OCI-LY7 (cell line): Measurements from ENCODE around the gene AARSD1. TPM values are rescaled to one million over a fixed set of nuclear protein-coding genes. Genes with fewer than 3 reads are reported as not detected.

Experiments used
- BruUV-seq: library from RNA; stranded (reverse); fragments of 400-500 nt; replicated peaks from 2 replicates; lab custom pipeline; 2021; lab: Mats Ljungman, UMichigan
- CTCF ChIA-PET: fragments of 300-600 bp; sonication (Branson Sonifier 250); formaldehyde crosslinking; loops from one replicate; lab custom pipeline; 2022; ENCODE audit warnings: antibody characterized with exemption; ENCODE audit not compliant: unreplicated experiment; lab: Charles Lee
- POLR2A ChIA-PET: fragments of 300-600 bp; sonication (Branson Sonifier 250); formaldehyde crosslinking; loops from one replicate; lab custom pipeline; 2022; ENCODE audit warnings: antibody characterized with exemption; lab: Charles Lee
- DNase-seq: peaks from one replicate; pipeline ENCODE4 v3.0.0-alpha.2; 2015; ENCODE audit warnings: low spot score
- H2AFZ ChIP-seq: fragments of 200-600 bp; sonication (generic), shearing (Covaris generic); 2 replicates; pipeline ENCODE4 v1.6.1; 2014; ENCODE audit warnings: mild to moderate bottlenecking, antibody characterized with exemption, low read length, moderate library complexity
- H3K27ac ChIP-seq: fragments of 200-600 bp; sonication (generic); 2 replicates; pipeline ENCODE4 v1.5.1; 2014; ENCODE audit warnings: mixed run types, low read depth, mild to moderate bottlenecking, moderate library complexity, low read length, inconsistent platforms; ENCODE audit not compliant: poor library complexity, severe bottlenecking
- H3K36me3 ChIP-seq: fragments of 200-600 bp; sonication (generic); 2 replicates; pipeline ENCODE4 v1.6.1; 2014; ENCODE audit warnings: mild to moderate bottlenecking, antibody characterized with exemption, low read length, moderate library complexity, mixed read lengths; ENCODE audit not compliant: insufficient read depth
- H3K4me1 ChIP-seq: fragments of 200-600 bp; sonication (generic); 2 replicates; pipeline ENCODE4 v1.5.1; 2014; ENCODE audit warnings: mild to moderate bottlenecking, low read length; ENCODE audit not compliant: insufficient read depth, poor library complexity, severe bottlenecking
- H3K4me2 ChIP-seq: fragments of 200-600 bp; sonication (generic); 2 replicates; pipeline ENCODE4 v1.6.1; 2014; ENCODE audit warnings: mild to moderate bottlenecking, low read length
- H3K4me3 ChIP-seq: fragments of 200-600 bp; sonication (generic); 2 replicates; pipeline ENCODE4 v1.5.1; 2014; ENCODE audit warnings: mild to moderate bottlenecking, low read depth, low read length; ENCODE audit not compliant: poor library complexity, severe bottlenecking
- H3K79me2 ChIP-seq: fragments of 200-600 bp; sonication (generic); 2 replicates; pipeline ENCODE4 v1.6.1; 2016; ENCODE audit warnings: low read depth, mild to moderate bottlenecking, low read length, moderate library complexity, mixed read lengths; ENCODE audit not compliant: insufficient read depth
- H3K9me2 ChIP-seq: fragments of 200-600 bp; sonication (generic); 2 replicates; pipeline ENCODE4 v1.6.1; 2016; ENCODE audit warnings: mild to moderate bottlenecking, low read length, mixed read lengths; ENCODE audit not compliant: insufficient read depth
- H3K9me3 ChIP-seq: fragments of 200-600 bp; sonication (generic); 2 replicates; pipeline ENCODE4 v1.6.1; 2014; ENCODE audit warnings: mild to moderate bottlenecking, mixed run types, low read length, mixed read lengths
- H4K20me1 ChIP-seq: fragments of 200-600 bp; sonication (generic); 2 replicates; pipeline ENCODE4 v1.6.1; 2014; ENCODE audit warnings: mild to moderate bottlenecking, antibody characterized with exemption, low read length, moderate library complexity, mixed read lengths; ENCODE audit not compliant: insufficient read depth
- CTCF ChIP-seq: fragments of 200-600 bp; sonication (generic); conservative IDR thresholded peaks from 2 replicates; pipeline ENCODE4 v1.5.1; 2014; ENCODE audit warnings: mild to moderate bottlenecking, antibody characterized with exemption, low read length, moderate library complexity, mixed read lengths
- EZH2phosphoT487 ChIP-seq: fragments of 200-600 bp; sonication (generic); IDR thresholded peaks from 2 replicates; pipeline ENCODE4 v1.6.1; 2018; ENCODE audit warnings: low read depth, borderline replicate concordance, mild to moderate bottlenecking, mixed run types, antibody characterized with exemption, low read length, moderate library complexity, mixed read lengths
- intact Hi-C: fragments of 100-400 bp; cut with micrococcal nuclease; formaldehyde crosslinking; loops from one replicate; pipeline ENCODE4 v1.10.0; 2022; ENCODE audit not compliant: unreplicated experiment
- small RNA-seq: library from RNA; depleted of rRNA; stranded (forward); fragments of <200 nt; gene quantifications from one replicate; pipeline ENCODE3, GENCODE V24; 2014
- total RNA-seq, 2 experiments: library from RNA; depleted of rRNA in 1 of 2; stranded (reverse); fragments of >200 nt in 1 of 2; shearing (Covaris generic) in 1 of 2; gene quantifications; 2 replicates each; pipeline ENCODE4 v1.2.3, GENCODE V29; 2014 to 2022

The AARSD1 gene
- total RNA-seq, 2 experiments from 2014 or later, result 26.9 to 31.7 TPM

- H3K36me3 ChIP-seq, result no peaks in the 10 kb centered on the region
- H3K79me2 ChIP-seq, result no peaks in the 10 kb centered on the region
- no peaks in the 10 kb centered on the region for H3K9me3 ChIP-seq
- DNase-seq, result no peak
- intact Hi-C loops, result no loop called here
- H3K27ac ChIP-seq, result no peak overlapping the region
- H3K9me2 ChIP-seq, result no peaks in the 10 kb centered on the region
- H4K20me1 ChIP-seq, result no peaks in the 10 kb centered on the region
- H3K4me3 ChIP-seq, result no peak overlapping the region
- peaks cover 32% of the 10 kb centered on the region for H3K4me1 ChIP-seq
- TF ChIP-seq EZH2phosphoT487 (no peak), CTCF (no peak)
- H3K4me2 ChIP-seq, result no peak overlapping the region
- POLR2A ChIA-PET, result interaction anchor here (0.6 kb wide), 1 partner anchor 165 kb away, joined by 3 read pairs; no protein-coding TSS in a partner anchor
- CTCF ChIA-PET, result no interaction called here
- H2AFZ ChIP-seq, result no peak overlapping the region
- BruUV-seq, result no TSS peak
These were observed 60.2 kb downstream of the AARSD1 start for GRCh38 chr17:42904110-42904469.

- BruUV-seq, result no TSS peak
- Histone ChIP-seq H3K9me2 (no peaks in the 10 kb centered on the region), H3K4me1 (peaks cover 7% of the 10 kb centered on the region), H3K9me3 (no peaks in the 10 kb centered on the region), H3K79me2 (no peaks in the 10 kb centered on the region), H2AFZ (no peak overlapping the region), H3K36me3 (no peaks in the 10 kb centered on the region), H3K4me2 (no peak overlapping the region), H3K27ac (no peak overlapping the region), H3K4me3 (no peak overlapping the region), H4K20me1 (no peaks in the 10 kb centered on the region)
- ChIA-PET CTCF (no interaction called here), POLR2A (interaction anchor here (0.7 to 1.6 kb wide), 2 partner anchors 7 to 12 kb away, joined by 4 to 5 read pairs; no protein-coding TSS in a partner anchor)
- intact Hi-C loops, result no loop called here
- DNase-seq, result no peak
- TF ChIP-seq CTCF, result no peak
These were observed 62.6 kb downstream of the AARSD1 start for GRCh38 chr17:42901535-42902229.

Small RNA genes lying within 50 kb of the gene (small RNA-seq; reads per million reads assigned to genes)
- not detected for gene AARSD1
- gene RF00561, result not detected

Other genes with a start within 250 kb of the AARSD1 start
- 56.6 and 57.1 TPM in 2 replicates for gene EZH1, start 219.4 kb downstream of the AARSD1 start, total RNA-seq (2014; rRNA removed; shearing (Covaris generic))
- gene EZH1, start 219.4 kb downstream of the AARSD1 start, total RNA-seq (2022), result 62.4 and 84.4 TPM in 2 replicates
- gene RAMP2, start 203.2 kb downstream of the AARSD1 start, total RNA-seq (2014; rRNA removed; shearing (Covaris generic)), result not detected in 2 replicates
- not detected in 2 replicates for gene RAMP2, start 203.2 kb downstream of the AARSD1 start, total RNA-seq (2022)
- 70.7 and 78.4 TPM in 2 replicates for gene VPS25, start 191.0 kb downstream of the AARSD1 start, total RNA-seq (2014; rRNA removed; shearing (Covaris generic))
- gene VPS25, start 191.0 kb downstream of the AARSD1 start, total RNA-seq (2022), result 83.9 and 84.1 TPM in 2 replicates
- gene WNK4, start 183.8 kb downstream of the AARSD1 start, total RNA-seq (2014; rRNA removed; shearing (Covaris generic)), result 1.2 and 2.4 TPM in 2 replicates
- gene WNK4, start 183.8 kb downstream of the AARSD1 start, total RNA-seq (2022), result 8.3 and 10.9 TPM in 2 replicates
- gene COA3, start 165.8 kb downstream of the AARSD1 start, total RNA-seq (2014; rRNA removed; shearing (Covaris generic)), result 36.6 and 38.2 TPM in 2 replicates
- 32.1 and 34.9 TPM in 2 replicates for gene COA3, start 165.8 kb downstream of the AARSD1 start, total RNA-seq (2022)
- gene CNTD1, start 165.6 kb downstream of the AARSD1 start, total RNA-seq (2014; rRNA removed; shearing (Covaris generic)), result 0.06 TPM in 1 of 2 replicates, not detected in the other
- not detected in 2 replicates for gene CNTD1, start 165.6 kb downstream of the AARSD1 start, total RNA-seq (2022)
- 75.7 and 103 TPM in 2 replicates for gene BECN1, start 140.2 kb downstream of the AARSD1 start, total RNA-seq (2014; rRNA removed; shearing (Covaris generic))
- 73.2 and 78.8 TPM in 2 replicates for gene BECN1, start 140.2 kb downstream of the AARSD1 start, total RNA-seq (2022)
- gene PSME3, start 131.1 kb downstream of the AARSD1 start, total RNA-seq (2014; rRNA removed; shearing (Covaris generic)), result 80.3 and 81.9 TPM in 2 replicates
- 122 and 167 TPM in 2 replicates for gene PSME3, start 131.1 kb downstream of the AARSD1 start, total RNA-seq (2022)
- gene AOC2, start 119.9 kb downstream of the AARSD1 start, total RNA-seq (2014; rRNA removed; shearing (Covaris generic)), result 2.0 and 3.3 TPM in 2 replicates
- gene AOC2, start 119.9 kb downstream of the AARSD1 start, total RNA-seq (2022), result 5.0 and 5.4 TPM in 2 replicates
- gene AOC3, start 113.3 kb downstream of the AARSD1 start, total RNA-seq (2014; rRNA removed; shearing (Covaris generic)), result 0.23 and 0.73 TPM in 2 replicates
- 2.5 and 3.6 TPM in 2 replicates for gene AOC3, start 113.3 kb downstream of the AARSD1 start, total RNA-seq (2022)
- 0.85 and 1.1 TPM in 2 replicates for gene G6PC1, start 63.7 kb downstream of the AARSD1 start, total RNA-seq (2014; rRNA removed; shearing (Covaris generic))
- gene G6PC1, start 63.7 kb downstream of the AARSD1 start, total RNA-seq (2022), result 1.9 and 2.6 TPM in 2 replicates
- gene PTGES3L, start 15.6 kb upstream of the AARSD1 start, total RNA-seq (2014; rRNA removed; shearing (Covaris generic)), result 0.13 TPM in 1 of 2 replicates, not detected in the other
- 0.68 and 2.1 TPM in 2 replicates for gene PTGES3L, start 15.6 kb upstream of the AARSD1 start, total RNA-seq (2022)
- gene RUNDC1, start 16.1 kb upstream of the AARSD1 start, total RNA-seq (2014; rRNA removed; shearing (Covaris generic)), result 11.1 and 12.1 TPM in 2 replicates
- gene RUNDC1, start 16.1 kb upstream of the AARSD1 start, total RNA-seq (2022), result 18.6 and 22.5 TPM in 2 replicates
- 1,550 and 2,299 TPM in 2 replicates for gene RPL27, start 34.0 kb upstream of the AARSD1 start, total RNA-seq (2014; rRNA removed; shearing (Covaris generic))
- 1,241 and 1,313 TPM in 2 replicates for gene RPL27, start 34.0 kb upstream of the AARSD1 start, total RNA-seq (2022)
- 3.8 and 6.3 TPM in 2 replicates for gene IFI35, start 42.3 kb upstream of the AARSD1 start, total RNA-seq (2014; rRNA removed; shearing (Covaris generic))
- 8.6 and 10.6 TPM in 2 replicates for gene IFI35, start 42.3 kb upstream of the AARSD1 start, total RNA-seq (2022)
- gene VAT1, start 57.9 kb upstream of the AARSD1 start, total RNA-seq (2014; rRNA removed; shearing (Covaris generic)), result 26.2 and 33.1 TPM in 2 replicates
- gene VAT1, start 57.9 kb upstream of the AARSD1 start, total RNA-seq (2022), result 51.3 and 65.3 TPM in 2 replicates
- gene RND2, start 60.8 kb upstream of the AARSD1 start, total RNA-seq (2014; rRNA removed; shearing (Covaris generic)), result not detected in 2 replicates
- 0.30 TPM in 1 of 2 replicates, not detected in the other for gene RND2, start 60.8 kb upstream of the AARSD1 start, total RNA-seq (2022)
- gene BRCA1, start 160.9 kb upstream of the AARSD1 start, total RNA-seq (2014; rRNA removed; shearing (Covaris generic)), result 112 and 134 TPM in 2 replicates
- 130 and 135 TPM in 2 replicates for gene BRCA1, start 160.9 kb upstream of the AARSD1 start, total RNA-seq (2022)
- 15.2 and 16.2 TPM in 2 replicates for gene NBR1, start 206.8 kb upstream of the AARSD1 start, total RNA-seq (2014; rRNA removed; shearing (Covaris generic))
- 38.6 and 48.3 TPM in 2 replicates for gene NBR1, start 206.8 kb upstream of the AARSD1 start, total RNA-seq (2022)
- 7.1 and 9.4 TPM in 2 replicates for gene TMEM106A, start 247.4 kb upstream of the AARSD1 start, total RNA-seq (2014; rRNA removed; shearing (Covaris generic))
- 17.1 and 19.1 TPM in 2 replicates for gene TMEM106A, start 247.4 kb upstream of the AARSD1 start, total RNA-seq (2022)